Activated T-cell treated with anti-CD3 and anti-CD28 coated beads, Interleukin-2, amount 50 U/mL, for 4 hours (primary cell): Measurements from ENCODE around the gene CLDN25. TPM values are rescaled to one million over a fixed set of nuclear protein-coding genes. Genes with fewer than 3 reads are reported as not detected.
"Not testable (repeated sequence)": the region's sequence is repeated elsewhere in the genome, so short reads cannot be mapped to it uniquely, and the experiment has no call there.

ENCODE experiments used
- ATAC-seq, 2 donors: fragments of 200-7000 bp; cut with Tn5 transposase; one replicate each; pipeline ENCODE4 v1.10.0; 2021
- DNase-seq: peaks from one replicate; pipeline ENCODE4 v3.0.0-alpha.2; 2020
- H3K27me3 Mint-ChIP-seq: one replicate; pipeline ENCODE4 v1.8.0; 2021; ENCODE audit warnings: low read depth, mixed read lengths
- H3K36me3 Mint-ChIP-seq: one replicate; pipeline ENCODE4 v1.8.0; 2022; ENCODE audit warnings: mixed read lengths; ENCODE audit not compliant: insufficient read depth
- H3K4me1 Mint-ChIP-seq: one replicate; pipeline ENCODE4 v1.8.0; 2021; ENCODE audit warnings: low read depth, mixed read lengths
- H3K4me3 Mint-ChIP-seq: one replicate; pipeline ENCODE4 v1.8.0; 2021; ENCODE audit warnings: mild to moderate bottlenecking, moderate library complexity, mixed read lengths
- H3K9me3 Mint-ChIP-seq: one replicate; pipeline ENCODE4 v1.8.0; 2021; ENCODE audit warnings: mixed read lengths
- total RNA-seq, 3 donors: library from RNA; stranded (reverse); gene quantifications; one replicate each; pipeline ENCODE4 v1.2.1, GENCODE V29; 2021

Gene CLDN25
- total RNA-seq, 3 donors from 2014 or later, result not detected

DNA sequence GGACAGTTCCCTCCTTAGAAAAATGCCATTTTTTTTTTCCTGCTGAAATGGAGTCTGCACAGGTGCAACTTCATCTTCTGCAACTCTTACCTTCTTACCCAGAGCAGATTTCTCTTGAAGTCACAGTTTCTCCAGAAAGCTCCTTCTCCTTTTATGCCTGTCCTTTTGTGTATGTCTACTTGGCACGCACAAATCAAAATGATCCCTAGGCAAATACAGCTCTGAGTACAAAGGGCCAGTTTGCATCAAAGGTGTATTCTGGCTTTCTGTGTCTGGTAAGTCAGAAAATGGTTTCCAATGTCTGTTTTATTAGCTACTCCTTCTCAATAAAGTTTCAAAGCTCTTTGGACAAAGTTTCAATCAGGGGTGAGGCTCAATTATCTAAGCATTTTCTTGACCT is 2.5 kb downstream of the CLDN25 start:
- Mint-ChIP-seq H3K4me1 (no peaks in the 10 kb centered on the region), H3K36me3 (no peaks in the 10 kb centered on the region), H3K9me3 (no peaks in the 10 kb centered on the region), H3K27me3 (peaks cover 28% of the 10 kb centered on the region), H3K4me3 (no peak overlapping the region)
- DNase-seq, result no peak
- ATAC-seq, result no peak

GRCh38 chr11:113789016-113789415 is 9.4 kb downstream of the CLDN25 start:
- H3K36me3 Mint-ChIP-seq, DNase-seq, H3K4me3 Mint-ChIP-seq, H3K4me1 Mint-ChIP-seq, H3K9me3 Mint-ChIP-seq, ATAC-seq: not testable (repeated sequence)
- peaks cover 14% of the 10 kb centered on the region for H3K27me3 Mint-ChIP-seq

- no peak for DNase-seq
- H3K9me3 Mint-ChIP-seq, result no peaks in the 10 kb centered on the region
- no peak overlapping the region for H3K4me3 Mint-ChIP-seq
- no peaks in the 10 kb centered on the region for H3K4me1 Mint-ChIP-seq
- no peaks in the 10 kb centered on the region for H3K36me3 Mint-ChIP-seq
- no peak for ATAC-seq
- H3K27me3 Mint-ChIP-seq, result peaks cover 9% of the 10 kb centered on the region
Measured at GRCh38 chr11:113789675-113790320, 10.2 kb downstream of the CLDN25 start.

GRCh38 chr11:113796663-113797259 is 17.2 kb downstream of the CLDN25 start:
- no peak for DNase-seq
- no peaks in the 10 kb centered on the region for H3K27me3 Mint-ChIP-seq
- peak in 1 of 2 donors; percentile 62 for ATAC-seq
- peaks cover 18% of the 10 kb centered on the region for H3K36me3 Mint-ChIP-seq
- no peaks in the 10 kb centered on the region for H3K4me1 Mint-ChIP-seq
- no peaks in the 10 kb centered on the region for H3K9me3 Mint-ChIP-seq
- no peak overlapping the region for H3K4me3 Mint-ChIP-seq

GRCh38 chr11:113802621-113803020 is 23.0 kb downstream of the CLDN25 start:
- Mint-ChIP-seq H3K9me3 (no peaks in the 10 kb centered on the region), H3K4me3 (no peak overlapping the region), H3K4me1 (no peaks in the 10 kb centered on the region), H3K27me3 (no peaks in the 10 kb centered on the region), H3K36me3 (peaks cover 42% of the 10 kb centered on the region)
- DNase-seq (no peak), ATAC-seq (no peak)

- Mint-ChIP-seq H3K9me3 (no peaks in the 10 kb centered on the region), H3K4me3 (no peak overlapping the region), H3K36me3 (peaks cover 47% of the 10 kb centered on the region), H3K4me1 (no peaks in the 10 kb centered on the region), H3K27me3 (no peaks in the 10 kb centered on the region)
- no peak for DNase-seq
- no peak for ATAC-seq
Measured at GRCh38 chr11:113805640-113806039, 26.0 kb downstream of the CLDN25 start.

DNA sequence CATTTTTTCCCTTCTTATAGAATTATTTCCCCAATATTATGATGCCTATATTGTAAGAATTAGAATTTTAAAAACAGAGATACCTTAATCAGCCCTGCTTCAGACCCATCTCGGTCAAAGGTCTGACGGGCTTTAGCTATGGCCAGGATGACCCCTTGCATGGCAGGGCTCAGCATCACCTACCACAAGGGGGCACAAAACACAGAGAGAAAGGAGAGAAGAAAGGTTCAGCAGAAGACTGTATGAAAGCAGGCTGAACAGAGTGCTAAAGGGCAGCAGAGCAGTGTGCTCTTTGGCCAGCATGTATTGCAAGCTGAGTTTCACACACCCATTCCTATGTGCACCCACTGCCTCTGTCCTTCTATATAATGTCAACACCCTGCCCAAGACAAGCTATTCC is 26.8 kb downstream of the CLDN25 start:
- DNase-seq (no peak), ATAC-seq (no peak)
- H3K4me1 Mint-ChIP-seq, result no peaks in the 10 kb centered on the region
- H3K9me3 Mint-ChIP-seq, result no peaks in the 10 kb centered on the region
- peaks cover 44% of the 10 kb centered on the region for H3K36me3 Mint-ChIP-seq
- H3K4me3 Mint-ChIP-seq, result no peak overlapping the region
- H3K27me3 Mint-ChIP-seq, result no peaks in the 10 kb centered on the region

DNA sequence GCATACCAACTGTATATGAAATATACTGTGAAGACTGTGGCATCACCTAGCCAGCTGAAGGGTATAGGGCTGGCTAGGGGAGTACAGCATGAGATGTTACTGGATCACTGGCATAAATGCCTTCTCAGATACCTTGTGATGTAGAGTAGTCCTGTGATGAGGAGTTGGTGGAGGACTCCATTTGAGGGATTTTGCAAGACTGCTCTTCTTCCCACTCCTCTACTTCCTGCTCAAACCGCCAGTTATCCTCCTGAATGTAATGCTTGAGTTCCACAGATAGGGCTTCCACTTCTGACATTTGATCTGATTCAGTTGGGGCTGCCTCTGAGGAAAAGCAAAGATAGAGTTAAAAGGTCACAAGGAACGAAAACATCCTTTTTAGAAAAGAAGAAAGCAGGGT is 29.3 kb downstream of the CLDN25 start:
- Mint-ChIP-seq H3K4me3 (no peak overlapping the region), H3K27me3 (no peaks in the 10 kb centered on the region), H3K36me3 (peaks cover 42% of the 10 kb centered on the region), H3K9me3 (no peaks in the 10 kb centered on the region), H3K4me1 (no peaks in the 10 kb centered on the region)
- ATAC-seq, result no peak
- DNase-seq, result no peak

DNA sequence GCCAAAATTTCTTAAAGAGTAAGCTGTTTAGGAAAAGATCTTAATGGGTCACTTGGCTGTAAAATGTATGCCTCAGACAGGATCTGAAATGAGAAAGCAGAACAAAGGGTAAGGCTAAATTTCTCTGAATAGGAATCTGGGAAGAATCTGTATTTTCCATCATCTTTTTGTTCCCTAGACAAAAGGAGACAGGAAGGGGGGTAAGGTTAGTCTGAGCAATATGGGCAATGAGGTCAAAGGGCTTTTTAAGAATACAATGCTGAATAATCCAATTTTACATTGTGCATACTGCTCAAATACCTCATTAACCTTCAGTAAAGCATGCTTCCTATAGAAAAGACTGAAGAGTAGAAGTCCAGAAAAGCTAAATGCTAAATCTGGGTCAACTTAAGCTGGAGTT is 34.6 kb downstream of the CLDN25 start:
- H3K4me1 Mint-ChIP-seq, result no peaks in the 10 kb centered on the region
- H3K9me3 Mint-ChIP-seq, result no peaks in the 10 kb centered on the region
- peaks cover 28% of the 10 kb centered on the region for H3K36me3 Mint-ChIP-seq
- DNase-seq, result no peak
- ATAC-seq, result no peak
- no peaks in the 10 kb centered on the region for H3K27me3 Mint-ChIP-seq
- no peak overlapping the region for H3K4me3 Mint-ChIP-seq

DNA sequence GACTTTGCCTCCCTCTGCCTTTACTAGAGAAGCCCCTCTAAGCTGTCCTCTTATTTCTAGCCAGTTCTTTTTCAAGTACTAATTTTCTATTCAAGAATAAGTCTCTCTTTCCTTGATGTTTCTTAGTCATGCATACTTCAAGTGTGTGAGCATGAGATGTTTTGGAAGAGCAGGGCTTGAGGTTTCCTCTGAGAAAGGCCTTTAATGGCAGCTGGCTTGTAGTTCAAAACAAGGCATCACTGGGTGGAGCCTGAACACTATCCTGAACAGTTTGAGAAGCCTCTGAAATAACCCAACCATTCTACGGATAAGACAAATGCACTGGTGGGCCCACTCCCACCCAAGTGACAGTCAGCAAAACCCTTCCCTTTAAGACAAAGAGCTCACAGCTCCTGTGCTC is 37.6 kb downstream of the CLDN25 start:
- no peak for DNase-seq
- H3K4me1 Mint-ChIP-seq, result no peaks in the 10 kb centered on the region
- H3K36me3 Mint-ChIP-seq, result peaks cover 26% of the 10 kb centered on the region
- no peak overlapping the region for H3K4me3 Mint-ChIP-seq
- no peaks in the 10 kb centered on the region for H3K27me3 Mint-ChIP-seq
- no peaks in the 10 kb centered on the region for H3K9me3 Mint-ChIP-seq
- ATAC-seq, result no peak

DNA sequence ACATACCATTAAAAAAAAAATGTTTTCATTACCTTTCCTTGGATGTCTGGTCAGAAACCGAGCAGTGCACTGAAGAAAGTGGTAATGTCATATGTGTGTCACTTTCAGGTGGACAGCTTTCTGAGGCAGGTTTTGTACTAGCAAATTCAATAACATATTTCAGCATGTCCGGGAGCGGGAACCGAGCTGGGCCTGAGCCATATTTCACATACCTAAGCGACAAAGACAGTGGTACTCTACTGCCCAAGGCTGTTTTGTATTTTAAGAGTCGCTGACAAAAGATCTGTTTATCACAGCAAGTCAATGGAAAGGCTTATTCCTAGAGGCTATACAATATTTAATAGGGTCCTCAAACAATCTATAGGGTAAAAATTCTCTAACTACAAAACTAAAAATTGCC is 38.0 kb downstream of the CLDN25 start:
- ATAC-seq (no peak), DNase-seq (no peak)
- no peaks in the 10 kb centered on the region for H3K27me3 Mint-ChIP-seq
- peaks cover 25% of the 10 kb centered on the region for H3K36me3 Mint-ChIP-seq
- H3K9me3 Mint-ChIP-seq, result no peaks in the 10 kb centered on the region
- H3K4me1 Mint-ChIP-seq, result no peaks in the 10 kb centered on the region
- no peak overlapping the region for H3K4me3 Mint-ChIP-seq

DNA sequence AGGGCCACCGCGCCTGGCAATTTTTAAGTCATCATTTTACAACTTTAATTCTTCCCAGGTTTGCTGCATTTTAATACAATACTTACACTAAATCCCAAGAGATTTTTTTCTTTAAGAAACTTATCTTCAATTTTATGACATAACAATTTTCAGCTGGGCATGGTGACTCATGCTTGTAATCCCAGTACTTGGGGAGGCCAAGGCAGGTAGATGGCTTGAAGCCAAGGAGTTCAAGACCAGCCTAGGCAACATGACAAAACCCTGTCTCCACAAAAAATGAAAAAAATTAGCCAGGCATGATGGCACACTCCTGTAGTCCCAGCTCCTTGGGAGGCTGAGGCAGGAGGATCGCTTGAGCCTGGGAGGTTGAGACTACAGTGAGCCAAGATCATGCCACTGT is 38.8 kb downstream of the CLDN25 start:
- Mint-ChIP-seq H3K9me3 (no peaks in the 10 kb centered on the region), H3K27me3 (no peaks in the 10 kb centered on the region), H3K4me3 (no peak overlapping the region), H3K36me3 (peaks cover 24% of the 10 kb centered on the region), H3K4me1 (no peaks in the 10 kb centered on the region)
- DNase-seq (no peak), ATAC-seq (no peak)

DNA sequence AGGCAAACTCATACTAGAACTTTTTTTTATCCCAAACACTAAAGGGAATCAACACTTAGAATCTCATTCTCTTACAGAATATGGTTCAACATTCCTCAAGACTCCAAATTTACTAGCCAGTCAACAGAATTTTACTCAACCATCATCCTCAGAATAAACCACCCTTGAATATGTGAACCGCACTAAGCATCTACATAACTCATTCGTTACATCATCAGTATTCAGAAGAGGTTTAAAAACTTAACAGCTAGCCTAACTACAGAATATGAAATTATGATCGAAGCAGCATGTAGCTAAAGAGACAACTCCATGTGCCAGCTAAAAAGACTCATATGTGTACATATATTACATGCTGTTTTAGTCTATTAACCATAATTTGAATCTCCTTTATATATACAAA is 47.9 kb downstream of the CLDN25 start:
- Mint-ChIP-seq H3K27me3 (no peaks in the 10 kb centered on the region), H3K4me1 (peaks cover 4% of the 10 kb centered on the region), H3K36me3 (peaks cover 32% of the 10 kb centered on the region), H3K4me3 (no peak overlapping the region), H3K9me3 (no peaks in the 10 kb centered on the region)
- ATAC-seq (no peak), DNase-seq (no peak)

GRCh38 chr11:113828191-113828590 is 48.6 kb downstream of the CLDN25 start:
- ATAC-seq (no peak), DNase-seq (no peak)
- no peaks in the 10 kb centered on the region for H3K27me3 Mint-ChIP-seq
- peaks cover 4% of the 10 kb centered on the region for H3K4me1 Mint-ChIP-seq
- no peaks in the 10 kb centered on the region for H3K9me3 Mint-ChIP-seq
- H3K4me3 Mint-ChIP-seq, result no peak overlapping the region
- peaks cover 36% of the 10 kb centered on the region for H3K36me3 Mint-ChIP-seq

DNA sequence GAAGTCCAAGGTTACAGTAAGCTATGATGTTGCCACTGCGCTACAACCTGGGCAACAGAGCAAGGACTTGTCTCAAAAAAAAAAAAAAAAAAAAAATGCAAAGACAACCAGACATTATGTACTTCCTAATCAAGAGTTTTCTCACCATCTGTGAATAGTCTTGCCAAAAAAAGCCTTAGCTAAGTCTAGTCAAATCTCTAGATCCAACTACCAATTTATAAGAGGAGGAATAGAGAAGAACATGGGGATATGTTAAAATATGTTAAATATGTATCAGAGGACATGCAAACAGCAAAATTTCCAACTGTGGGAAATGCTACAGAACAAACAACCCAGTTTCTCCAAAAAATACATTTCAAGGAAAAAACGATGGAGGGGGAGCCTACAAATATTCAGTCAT is 50.2 kb downstream of the CLDN25 start:
- ATAC-seq (no peak), DNase-seq (no peak)
- Mint-ChIP-seq H3K9me3 (no peaks in the 10 kb centered on the region), H3K27me3 (no peaks in the 10 kb centered on the region), H3K4me1 (peaks cover 4% of the 10 kb centered on the region), H3K36me3 (peaks cover 33% of the 10 kb centered on the region), H3K4me3 (no peak overlapping the region)
